GM19397 (cell line): ENCODE data around the gene HNF1B.

Experiments used
- ATAC-seq: cut with Tn5 transposase; IDR thresholded peaks from one replicate; pipeline ENCODE4 v1.9.1; 2021; ENCODE audit warnings: mild to moderate bottlenecking, moderate library complexity; ENCODE audit not compliant: unreplicated experiment

The HNF1B gene

GRCh38 chr17:37637956-37638355, 106.9 kb downstream of the HNF1B start:
- ATAC-seq = no peak
